Measurements from ENCODE around the gene MCIDAS. TPM values are rescaled to one million over a fixed set of nuclear protein-coding genes. Genes with fewer than 3 reads are reported as not detected.

MCIDAS gene
- total RNA-seq, 1 experiment from 2014 or later, result 0.39 TPM

- no peaks in the 10 kb centered on the region for H3K4me1 ChIP-seq (ENCODE audit: insufficient read depth, low read length)
- no peaks in the 10 kb centered on the region for H3K79me2 ChIP-seq (ENCODE audit: insufficient read depth, low read length)
- H2AK5ac ChIP-seq (ENCODE audit: insufficient read length, low read length), result no peak overlapping the region
- no peak overlapping the region for H2BK20ac ChIP-seq (ENCODE audit: low read depth, low read length, poor library complexity, severe bottlenecking)
- no peak overlapping the region for H3K23ac ChIP-seq (ENCODE audit: insufficient read length, low read depth, low read length)
- peak overlapping the region; percentile 82 to 85; a peak in 4 of 5 replicates for H3K4me3 Mint-ChIP-seq
- no peak overlapping the region for H2BK15ac ChIP-seq (ENCODE audit: low read depth, low read length)
- H4K20me1 ChIP-seq (ENCODE audit: control insufficient read depth, insufficient read depth, insufficient read length), result no peaks in the 10 kb centered on the region
- H3K23me2 ChIP-seq (ENCODE audit: insufficient read length, low read depth, low read length, poor library complexity, severe bottlenecking), result no peaks in the 10 kb centered on the region
- H3K36me3 Mint-ChIP-seq (ENCODE audit: insufficient read depth in 1 of 3, low read depth in 3 of 3), result no peaks in the 10 kb centered on the region; a peak in 1 of 7 replicates
- no CpG with 5 or more reads among the region's 3 CpGs for WGBS (ENCODE audit: extremely low coverage, insufficient read length, low lambda C conversion rate)
- no peak overlapping the region for H3K9ac ChIP-seq (ENCODE audit: extremely low read depth, insufficient read length, low read length)
- no peak overlapping the region for H3K18ac ChIP-seq (ENCODE audit: insufficient read length, low read depth, low read length)
- no peak for TF ChIP-seq CTCF (conservative IDR thresholded peaks at IDR 0.05)
- no peak overlapping the region for H4K91ac ChIP-seq (ENCODE audit: insufficient read length, low read depth, low read length)
- H3K79me1 ChIP-seq (ENCODE audit: insufficient read depth, low read depth, low read length, poor library complexity, severe bottlenecking), result no peaks in the 10 kb centered on the region
- H2BK120ac ChIP-seq (ENCODE audit: low read depth, low read length, poor library complexity, severe bottlenecking), result no peak overlapping the region
- H2AFZ ChIP-seq (ENCODE audit: low read length), result no peak overlapping the region
- H3K14ac ChIP-seq (ENCODE audit: insufficient read depth, low read length), result no peak overlapping the region
- H3K4me1 Mint-ChIP-seq, result peaks cover 22 to 29% of the 10 kb centered on the region in 2 experiments
- no peak overlapping the region for H4K8ac ChIP-seq (replicated peaks; ENCODE audit: insufficient read length, low read depth, low read length)
- peaks cover 79% of the 10 kb centered on the region for H3K27me3 Mint-ChIP-seq (ENCODE audit: low read depth)
- H3T11ph ChIP-seq (ENCODE audit: low read length), result no peak overlapping the region
- peak overlapping the region; percentile 59 for H3K4me2 ChIP-seq (ENCODE audit: insufficient read depth, insufficient read length, low read length)
- no peak overlapping the region for H4K5ac ChIP-seq (ENCODE audit: insufficient read length, low read depth, low read length)
- H3K9me3 Mint-ChIP-seq, result peaks cover 2 to 13% of the 10 kb centered on the region in 2 experiments; a peak in 3 of 5 replicates
- H3K27ac ChIP-seq (ENCODE audit: insufficient read length, low read depth, low read length), result no peak overlapping the region
- no peak overlapping the region for H2BK12ac ChIP-seq (ENCODE audit: insufficient read length, low read depth, low read length)
- no peak for DNase-seq
- no peak overlapping the region for H3K4ac ChIP-seq (ENCODE audit: low read depth, low read length)
- H3K9me3 ChIP-seq (ENCODE audit: control insufficient read depth, low read depth, low read length), result no peaks in the 10 kb centered on the region
- no peak overlapping the region for H3K56ac ChIP-seq (ENCODE audit: insufficient read length, low read depth, low read length)
- no peak overlapping the region for H2BK5ac ChIP-seq (ENCODE audit: insufficient read length, low read length)
- peaks cover 46% of the 10 kb centered on the region for H3K27me3 ChIP-seq (ENCODE audit: insufficient read depth, low read length)
- no peak overlapping the region for H3K27ac Mint-ChIP-seq
These were observed 7.3 kb downstream of the MCIDAS start for GRCh38 chr5:55219770-55220169.
